Measurements from ENCODE around the gene PDSS2. TPM values are rescaled to one million over a fixed set of nuclear protein-coding genes. Genes with fewer than 3 reads are reported as not detected.

PDSS2 gene
- total and polyA plus RNA-seq, 2 of the 8 experiments (the other 6 are each of a cell fraction or from before 2014, with no cell fraction given) = 10.7 to 16.1 TPM

- TF ChIP-seq ZNF274 (IDR thresholded peaks at IDR 0.05; ENCODE audit: borderline replicate concordance, extremely low read depth, low read length) (no peak), TAF1 (IDR thresholded peaks at IDR 0.05; ENCODE audit: low read depth, low read length) (no peak), GABPA (IDR thresholded peaks at IDR 0.05; ENCODE audit: borderline replicate concordance, insufficient read depth, low read length) (no peak), RFX5 (IDR thresholded peaks at IDR 0.05; ENCODE audit: borderline replicate concordance, low read depth, low read length) (no peak), PHF8 (conservative IDR thresholded peaks at IDR 0.05; ENCODE audit: low read depth, low read length) (no peak), CHD2 (IDR thresholded peaks at IDR 0.05; ENCODE audit: low read length) (no peak)
Observed at GRCh38 chr6:107231243-107231642, 228.1 kb downstream of the PDSS2 start (continued).
